Endothelial cell (in vitro differentiated cells): ENCODE results near the gene UNC79. TPM values are rescaled to one million over a fixed set of nuclear protein-coding genes. Genes with fewer than 3 reads are reported as not detected.

ENCODE experiments used
- DNase-seq: peaks from one replicate; pipeline ENCODE4 v3.0.0; 2021; ENCODE audit warnings: low spot score
- H3K27ac Mint-ChIP-seq: one replicate; pipeline ENCODE4 v1.8.0; 2021; ENCODE audit warnings: mixed read lengths, inconsistent platforms; ENCODE audit not compliant: unreplicated experiment
- H3K27me3 Mint-ChIP-seq: one replicate; pipeline ENCODE4 v1.8.0; 2021; ENCODE audit warnings: mild to moderate bottlenecking, moderate library complexity, mixed read lengths, inconsistent platforms; ENCODE audit not compliant: unreplicated experiment
- H3K36me3 Mint-ChIP-seq: one replicate; pipeline ENCODE4 v1.8.0; 2021; ENCODE audit warnings: mild to moderate bottlenecking, low read depth, mixed read lengths, inconsistent platforms; ENCODE audit not compliant: unreplicated experiment
- H3K4me1 Mint-ChIP-seq: one replicate; pipeline ENCODE4 v1.8.0; 2021; ENCODE audit warnings: mild to moderate bottlenecking, mixed read lengths, inconsistent platforms; ENCODE audit not compliant: unreplicated experiment
- H3K4me3 Mint-ChIP-seq: one replicate; pipeline ENCODE4 v1.8.0; 2021; ENCODE audit warnings: mild to moderate bottlenecking, mixed read lengths, inconsistent platforms; ENCODE audit not compliant: unreplicated experiment
- H3K9me3 Mint-ChIP-seq: one replicate; pipeline ENCODE4 v1.8.0; 2021; ENCODE audit warnings: mixed read lengths, inconsistent platforms; ENCODE audit not compliant: unreplicated experiment
- CTCF ChIP-seq: fragments of 200-600 bp; sonication (generic); IDR thresholded peaks from one replicate; pipeline ENCODE4 v1.5.0; 2021; ENCODE audit warnings: antibody characterized with exemption; ENCODE audit not compliant: unreplicated experiment
- total RNA-seq: library from RNA; stranded (reverse); fragmentation: NEBNext Ultra II Directional; extraction: Animal tissue kit (Norgen Biotek cat#: 25700); gene quantifications from one replicate; pipeline ENCODE4 v1.2.1, GENCODE V29; 2021; ENCODE audit not compliant: unreplicated experiment

Gene UNC79
- total RNA-seq, 1 donor from 2014 or later: 0.69 TPM

GRCh38 chr14:93708800-93709199 lies 278.1 kb downstream of the UNC79 start:
- Mint-ChIP-seq H3K4me3 (no peak overlapping the region), H3K36me3 (no peaks in the 10 kb centered on the region), H3K9me3 (no peaks in the 10 kb centered on the region), H3K27ac (no peak overlapping the region), H3K4me1 (no peaks in the 10 kb centered on the region), H3K27me3 (peaks cover 3% of the 10 kb centered on the region)
- no peak for TF ChIP-seq CTCF
- DNase-seq: no peak

GRCh38 chr14:93709249-93709648 lies 278.5 kb downstream of the UNC79 start:
- Mint-ChIP-seq H3K4me3 (no peak overlapping the region), H3K9me3 (no peaks in the 10 kb centered on the region), H3K4me1 (no peaks in the 10 kb centered on the region), H3K27ac (no peak overlapping the region), H3K36me3 (no peaks in the 10 kb centered on the region), H3K27me3 (peaks cover 3% of the 10 kb centered on the region)
- no peak for TF ChIP-seq CTCF
- no peak for DNase-seq

GRCh38 chr14:93712079-93712837 lies 281.5 kb downstream of the UNC79 start:
- no peak for TF ChIP-seq CTCF
- no peak for DNase-seq
- Mint-ChIP-seq H3K4me3 (no peak overlapping the region), H3K4me1 (no peaks in the 10 kb centered on the region), H3K36me3 (no peaks in the 10 kb centered on the region), H3K27me3 (peaks cover 1% of the 10 kb centered on the region), H3K9me3 (no peaks in the 10 kb centered on the region), H3K27ac (no peak overlapping the region)

GRCh38 chr14:93712838-93713724 lies 282.3 kb downstream of the UNC79 start:
- Mint-ChIP-seq H3K4me3 (no peak overlapping the region), H3K27me3 (peaks cover 1% of the 10 kb centered on the region), H3K36me3 (no peaks in the 10 kb centered on the region), H3K9me3 (no peaks in the 10 kb centered on the region), H3K27ac (no peak overlapping the region), H3K4me1 (no peaks in the 10 kb centered on the region)
- no peak for TF ChIP-seq CTCF
- no peak for DNase-seq
